OCI-LY7 (cell line): ENCODE measurements around the gene WNT16. TPM values are rescaled to one million over a fixed set of nuclear protein-coding genes. Genes with fewer than 3 reads are reported as not detected.

Experiments
- BruUV-seq: library from RNA; stranded (reverse); fragments of 400-500 nt; replicated peaks from 2 replicates; lab custom pipeline; 2021; lab: Mats Ljungman, UMichigan
- CTCF ChIA-PET: fragments of 300-600 bp; sonication (Branson Sonifier 250); formaldehyde crosslinking; loops from one replicate; lab custom pipeline; 2022; ENCODE audit warnings: antibody characterized with exemption; ENCODE audit not compliant: unreplicated experiment; lab: Charles Lee
- POLR2A ChIA-PET: fragments of 300-600 bp; sonication (Branson Sonifier 250); formaldehyde crosslinking; loops from one replicate; lab custom pipeline; 2022; ENCODE audit warnings: antibody characterized with exemption; lab: Charles Lee
- DNase-seq: peaks from one replicate; pipeline ENCODE4 v3.0.0-alpha.2; 2015; ENCODE audit warnings: low spot score
- H2AFZ ChIP-seq: fragments of 200-600 bp; sonication (generic), shearing (Covaris generic); 2 replicates; pipeline ENCODE4 v1.6.1; 2014; ENCODE audit warnings: mild to moderate bottlenecking, antibody characterized with exemption, low read length, moderate library complexity
- H3K27ac ChIP-seq: fragments of 200-600 bp; sonication (generic); 2 replicates; pipeline ENCODE4 v1.5.1; 2014; ENCODE audit warnings: mixed run types, low read depth, mild to moderate bottlenecking, moderate library complexity, low read length, inconsistent platforms; ENCODE audit not compliant: poor library complexity, severe bottlenecking
- H3K36me3 ChIP-seq: fragments of 200-600 bp; sonication (generic); 2 replicates; pipeline ENCODE4 v1.6.1; 2014; ENCODE audit warnings: mild to moderate bottlenecking, antibody characterized with exemption, low read length, moderate library complexity, mixed read lengths; ENCODE audit not compliant: insufficient read depth
- H3K4me1 ChIP-seq: fragments of 200-600 bp; sonication (generic); 2 replicates; pipeline ENCODE4 v1.5.1; 2014; ENCODE audit warnings: mild to moderate bottlenecking, low read length; ENCODE audit not compliant: insufficient read depth, poor library complexity, severe bottlenecking
- H3K4me2 ChIP-seq: fragments of 200-600 bp; sonication (generic); 2 replicates; pipeline ENCODE4 v1.6.1; 2014; ENCODE audit warnings: mild to moderate bottlenecking, low read length
- H3K4me3 ChIP-seq: fragments of 200-600 bp; sonication (generic); 2 replicates; pipeline ENCODE4 v1.5.1; 2014; ENCODE audit warnings: mild to moderate bottlenecking, low read depth, low read length; ENCODE audit not compliant: poor library complexity, severe bottlenecking
- H3K79me2 ChIP-seq: fragments of 200-600 bp; sonication (generic); 2 replicates; pipeline ENCODE4 v1.6.1; 2016; ENCODE audit warnings: low read depth, mild to moderate bottlenecking, low read length, moderate library complexity, mixed read lengths; ENCODE audit not compliant: insufficient read depth
- H3K9me2 ChIP-seq: fragments of 200-600 bp; sonication (generic); 2 replicates; pipeline ENCODE4 v1.6.1; 2016; ENCODE audit warnings: mild to moderate bottlenecking, low read length, mixed read lengths; ENCODE audit not compliant: insufficient read depth
- H3K9me3 ChIP-seq: fragments of 200-600 bp; sonication (generic); 2 replicates; pipeline ENCODE4 v1.6.1; 2014; ENCODE audit warnings: mild to moderate bottlenecking, mixed run types, low read length, mixed read lengths
- H4K20me1 ChIP-seq: fragments of 200-600 bp; sonication (generic); 2 replicates; pipeline ENCODE4 v1.6.1; 2014; ENCODE audit warnings: mild to moderate bottlenecking, antibody characterized with exemption, low read length, moderate library complexity, mixed read lengths; ENCODE audit not compliant: insufficient read depth
- EZH2phosphoT487 ChIP-seq: fragments of 200-600 bp; sonication (generic); IDR thresholded peaks from 2 replicates; pipeline ENCODE4 v1.6.1; 2018; ENCODE audit warnings: low read depth, borderline replicate concordance, mild to moderate bottlenecking, mixed run types, antibody characterized with exemption, low read length, moderate library complexity, mixed read lengths
- intact Hi-C: fragments of 100-400 bp; cut with micrococcal nuclease; formaldehyde crosslinking; loops from one replicate; pipeline ENCODE4 v1.10.0; 2022; ENCODE audit not compliant: unreplicated experiment
- total RNA-seq, 2 experiments: library from RNA; depleted of rRNA in 1 of 2; stranded (reverse); fragments of >200 nt in 1 of 2; shearing (Covaris generic) in 1 of 2; gene quantifications; 2 replicates each; pipeline ENCODE4 v1.2.3, GENCODE V29; 2014 to 2022
- TF ChIP-seq, protein P1 (sequence below): fragments of 200-600 bp; sonication (generic); conservative IDR thresholded peaks from 2 replicates; pipeline ENCODE4 v1.5.1; 2014; ENCODE audit warnings: mild to moderate bottlenecking, antibody characterized with exemption, low read length, moderate library complexity, mixed read lengths

Gene WNT16
- total RNA-seq, 2 experiments from 2014 or later = not detected

DNA sequence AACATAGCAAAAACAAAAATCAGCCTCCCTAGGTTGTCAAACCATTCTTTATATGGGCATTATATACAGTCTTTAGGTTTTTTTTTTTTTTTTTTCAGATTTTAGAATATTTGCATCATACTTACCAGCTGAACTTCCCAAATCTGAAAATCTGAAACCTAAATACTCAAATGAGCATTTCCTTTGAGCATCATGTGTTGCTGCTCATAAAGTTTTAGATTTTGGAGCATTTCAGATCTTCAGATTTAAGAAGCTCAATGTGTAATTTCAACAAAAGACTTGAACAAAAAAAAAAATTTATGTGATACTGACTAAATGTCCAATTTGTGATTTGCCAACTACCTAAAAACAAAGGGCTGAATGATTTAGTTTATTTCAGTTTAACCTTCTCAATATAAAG, 53.7 kb downstream of the WNT16 start:
- Histone ChIP-seq H3K79me2 (peaks cover 52% of the 10 kb centered on the region), H3K27ac (no peak overlapping the region), H4K20me1 (peaks cover 20% of the 10 kb centered on the region), H3K9me3 (no peaks in the 10 kb centered on the region), H3K4me1 (peaks cover 52% of the 10 kb centered on the region), H3K9me2 (no peaks in the 10 kb centered on the region), H3K4me2 (peak overlapping the region; percentile 32), H3K4me3 (no peak overlapping the region), H2AFZ (no peak overlapping the region), H3K36me3 (peaks cover 33% of the 10 kb centered on the region)
- BruUV-seq = no TSS peak
- CTCF ChIA-PET = interaction anchor here (0.7 kb wide), 1 partner anchor 9 kb away, joined by 3 read pairs; no protein-coding TSS in a partner anchor
- TF ChIP-seq, protein P1, sequence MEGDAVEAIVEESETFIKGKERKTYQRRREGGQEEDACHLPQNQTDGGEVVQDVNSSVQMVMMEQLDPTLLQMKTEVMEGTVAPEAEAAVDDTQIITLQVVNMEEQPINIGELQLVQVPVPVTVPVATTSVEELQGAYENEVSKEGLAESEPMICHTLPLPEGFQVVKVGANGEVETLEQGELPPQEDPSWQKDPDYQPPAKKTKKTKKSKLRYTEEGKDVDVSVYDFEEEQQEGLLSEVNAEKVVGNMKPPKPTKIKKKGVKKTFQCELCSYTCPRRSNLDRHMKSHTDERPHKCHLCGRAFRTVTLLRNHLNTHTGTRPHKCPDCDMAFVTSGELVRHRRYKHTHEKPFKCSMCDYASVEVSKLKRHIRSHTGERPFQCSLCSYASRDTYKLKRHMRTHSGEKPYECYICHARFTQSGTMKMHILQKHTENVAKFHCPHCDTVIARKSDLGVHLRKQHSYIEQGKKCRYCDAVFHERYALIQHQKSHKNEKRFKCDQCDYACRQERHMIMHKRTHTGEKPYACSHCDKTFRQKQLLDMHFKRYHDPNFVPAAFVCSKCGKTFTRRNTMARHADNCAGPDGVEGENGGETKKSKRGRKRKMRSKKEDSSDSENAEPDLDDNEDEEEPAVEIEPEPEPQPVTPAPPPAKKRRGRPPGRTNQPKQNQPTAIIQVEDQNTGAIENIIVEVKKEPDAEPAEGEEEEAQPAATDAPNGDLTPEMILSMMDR = no peak
- TF ChIP-seq EZH2phosphoT487 = no peak
- intact Hi-C loops = no loop called here
- POLR2A ChIA-PET = interaction anchor here (0.6 to 3.4 kb wide), 10 partner anchors 10 to 437 kb away, joined by 3 to 25 read pairs (median 3); partner anchors contain the start of gene FAM3C
- DNase-seq = no peak

DNA sequence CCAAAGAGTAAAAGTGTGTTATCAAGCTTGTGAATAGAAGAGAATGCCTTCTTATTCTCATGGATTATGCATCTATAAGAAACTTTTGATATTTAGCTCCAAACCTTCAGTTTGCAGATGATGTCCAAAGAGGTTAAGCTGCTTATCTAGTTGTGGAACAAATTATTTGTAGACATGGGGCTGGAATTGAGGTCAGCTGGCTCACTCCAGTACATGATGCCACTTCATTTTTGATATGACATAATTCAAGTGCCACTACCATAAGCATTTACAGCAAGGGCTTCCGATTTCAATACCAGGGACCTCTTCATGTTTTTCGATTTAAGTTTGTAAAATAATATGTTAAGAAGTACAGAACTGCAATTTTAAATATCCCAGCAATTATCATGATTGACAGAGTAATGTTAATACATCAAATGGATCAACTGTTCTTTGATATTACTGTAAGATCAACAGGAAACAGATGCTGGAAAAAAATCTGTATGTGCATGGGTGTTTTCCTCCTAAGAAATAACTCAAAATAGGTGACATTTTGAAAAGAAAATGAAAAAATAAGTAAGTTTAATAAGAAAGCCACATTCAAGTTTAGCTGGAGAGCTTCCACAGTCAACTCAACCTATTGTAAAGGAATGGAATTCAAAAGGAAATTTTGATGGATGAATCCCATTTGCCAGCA, 54.6 kb downstream of the WNT16 start:
- peaks cover 50% of the 10 kb centered on the region for H3K4me1 ChIP-seq
- H4K20me1 ChIP-seq = peaks cover 20% of the 10 kb centered on the region
- intact Hi-C loops = no loop called here
- BruUV-seq = no TSS peak
- peak overlapping the region; percentile 32 for H3K4me2 ChIP-seq
- no peak overlapping the region for H3K27ac ChIP-seq
- no peak overlapping the region for H2AFZ ChIP-seq
- H3K4me3 ChIP-seq = no peak overlapping the region
- CTCF ChIA-PET = interaction anchor here (0.7 kb wide), 2 partner anchors 9 to 16 kb away, joined by 3 read pairs; no protein-coding TSS in a partner anchor
- no peak for DNase-seq
- H3K9me2 ChIP-seq = no peaks in the 10 kb centered on the region
- H3K36me3 ChIP-seq = peaks cover 24% of the 10 kb centered on the region
- H3K79me2 ChIP-seq = peaks cover 61% of the 10 kb centered on the region
- no peak for TF ChIP-seq EZH2phosphoT487
- TF ChIP-seq, protein P1 = no peak
- H3K9me3 ChIP-seq = no peaks in the 10 kb centered on the region
- POLR2A ChIA-PET = interaction anchor here (0.6 to 3.4 kb wide), 6 partner anchors 10 to 436 kb away, joined by 3 to 25 read pairs (median 4); partner anchors contain the start of gene FAM3C

DNA sequence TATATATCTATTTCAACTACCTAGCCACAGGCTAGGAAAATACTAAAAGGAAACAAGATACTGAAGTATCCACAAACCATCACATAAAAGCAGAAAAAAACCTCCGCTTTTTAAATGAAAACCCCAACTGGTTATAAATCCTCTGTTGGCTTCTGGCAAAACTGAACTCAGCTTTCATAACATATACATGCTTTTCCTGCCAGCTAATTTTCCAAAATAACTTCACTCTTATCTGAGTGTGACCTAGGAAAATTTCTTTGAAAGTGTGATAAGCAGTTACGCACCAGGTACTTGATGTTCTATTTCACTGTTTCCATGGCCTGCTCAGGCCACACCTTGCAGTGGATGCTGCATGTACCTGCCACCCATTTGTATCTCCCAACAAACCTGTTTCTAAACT, 55.5 kb downstream of the WNT16 start:
- POLR2A ChIA-PET = interaction anchor here (0.6 to 3.4 kb wide), 3 partner anchors 9 to 812 kb away, joined by 3 to 25 read pairs (median 6); partner anchors contain the start of gene FAM3C
- H3K4me2 ChIP-seq = peak overlapping the region; percentile 32; the same call in 1 of the 2 replicates
- intact Hi-C loops = no loop called here

More for the DNA sequence above, 55.5 kb downstream of the WNT16 start:
- H3K79me2 ChIP-seq = peaks cover 69% of the 10 kb centered on the region
- peaks cover 21% of the 10 kb centered on the region for H3K36me3 ChIP-seq
- no peak overlapping the region for H3K27ac ChIP-seq
- BruUV-seq = no TSS peak
- no peak for TF ChIP-seq EZH2phosphoT487
- no peak for DNase-seq
- peaks cover 24% of the 10 kb centered on the region for H4K20me1 ChIP-seq
- H3K4me3 ChIP-seq = no peak overlapping the region
- no peaks in the 10 kb centered on the region for H3K9me2 ChIP-seq
- H2AFZ ChIP-seq = no peak overlapping the region
- CTCF ChIA-PET = interaction anchor here (0.7 kb wide), 1 partner anchor 17 kb away, joined by 3 read pairs; no protein-coding TSS in a partner anchor
- H3K9me3 ChIP-seq = no peaks in the 10 kb centered on the region
- peaks cover 50% of the 10 kb centered on the region for H3K4me1 ChIP-seq
